ENCODE measurements around the gene R3HDM1.
"Not testable (repeated sequence)": the region's sequence is repeated elsewhere in the genome, so short reads cannot be mapped to it uniquely, and the experiment has no call there.

Gene R3HDM1

GRCh38 chr2:135531231-135532197, at the start of gene R3HDM1:
Gene R3HDM1 (plus strand): TSS chr2:135531484. CDS start chr2:135604846, 73,362 bp downstream.
- DNase-seq (ENCODE audit: low read depth in 2 of 3, low spot score in 1 of 3), result peak; percentile 92 to 98 (median 94)

DNA sequence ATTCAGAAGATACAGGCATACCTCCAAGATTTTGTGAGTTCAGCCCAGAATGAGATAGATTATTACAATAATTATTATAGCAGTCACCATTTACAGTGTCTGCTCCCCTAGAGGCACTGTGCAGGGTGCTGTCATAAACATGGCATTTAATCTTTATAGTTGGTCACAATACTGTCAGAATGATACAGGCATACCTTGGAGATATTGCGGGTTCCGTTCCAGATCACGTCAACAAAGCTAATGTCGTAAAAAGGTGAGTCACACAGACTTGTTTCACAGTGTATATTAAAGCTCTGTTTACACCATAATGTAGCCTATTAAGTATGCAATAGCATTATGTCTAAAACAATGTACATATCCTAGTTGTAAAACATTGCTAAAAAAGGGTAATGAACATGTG, 45.8 kb upstream of the R3HDM1 start:
- DNase-seq (ENCODE audit: low read depth in 2 of 3, low spot score in 1 of 3), result no peak

DNA sequence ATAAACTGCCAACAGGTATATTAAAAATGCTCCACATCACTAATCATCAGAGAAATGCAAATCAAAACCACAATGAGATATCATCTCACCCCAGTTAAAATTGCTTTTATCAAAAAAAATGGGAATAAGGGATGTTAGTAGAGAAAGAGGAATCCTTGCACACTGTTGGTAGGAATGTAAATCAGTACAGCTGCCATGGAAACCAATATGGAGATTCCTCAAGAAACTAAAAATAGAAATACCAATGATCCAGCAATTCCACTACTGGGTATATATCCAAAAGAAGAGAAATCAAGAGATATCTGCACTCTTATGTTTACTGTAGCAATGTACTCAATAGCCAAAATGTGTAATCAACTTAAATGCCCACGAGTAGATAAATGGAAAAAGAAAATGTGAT, 40.9 kb upstream of the R3HDM1 start:
- no peak for DNase-seq (ENCODE audit: low read depth in 2 of 3, low spot score in 1 of 3)

GRCh38 chr2:135494503-135494902, 36.8 kb upstream of the R3HDM1 start:
- DNase-seq (ENCODE audit: low read depth in 2 of 3, low spot score in 1 of 3), result no peak

GRCh38 chr2:135494917-135495316, 36.4 kb upstream of the R3HDM1 start:
- no peak for DNase-seq (ENCODE audit: low read depth in 2 of 3, low spot score in 1 of 3)

DNA sequence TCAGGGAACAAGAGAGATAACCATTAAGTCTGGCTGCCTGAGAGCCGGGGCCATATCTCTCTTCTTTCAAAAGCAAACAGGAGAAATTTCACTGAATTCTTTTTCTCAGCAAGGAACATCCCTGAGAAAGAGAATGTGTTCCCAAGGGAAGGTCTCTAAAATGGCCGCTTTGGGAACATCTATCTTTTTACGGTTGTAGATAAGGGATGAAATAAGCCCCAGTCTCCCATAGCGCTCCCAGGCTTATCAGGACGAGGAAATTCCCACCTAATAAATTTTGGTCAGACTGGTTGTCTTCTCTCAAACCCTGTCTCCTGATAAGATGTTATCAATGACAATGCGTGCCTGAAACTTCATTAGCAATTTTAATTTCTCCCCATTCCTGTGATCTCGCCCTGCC, 32.7 kb upstream of the R3HDM1 start:
- not testable (repeated sequence) for DNase-seq (ENCODE audit: low read depth in 2 of 3, low spot score in 1 of 3)

DNA sequence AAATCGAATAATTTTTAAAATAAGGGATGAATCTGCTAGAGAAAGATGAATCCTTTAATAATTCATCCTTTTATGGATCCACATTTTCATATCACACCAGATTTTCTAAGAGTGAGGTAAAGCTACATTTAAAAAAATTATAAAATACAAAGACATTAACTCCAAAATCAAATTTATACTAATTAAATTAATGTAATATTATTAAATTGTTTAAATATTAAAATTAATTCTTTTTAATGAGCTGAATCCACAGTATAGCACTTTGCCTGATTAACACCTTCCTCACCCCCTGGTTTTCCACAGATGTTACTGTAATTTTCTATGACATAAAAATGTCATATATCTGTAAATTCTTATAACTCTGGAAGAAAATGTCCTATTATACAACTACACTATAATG, 26.5 kb upstream of the R3HDM1 start:
- no peak for DNase-seq (ENCODE audit: low read depth in 2 of 3, low spot score in 1 of 3)

- no peak for DNase-seq (ENCODE audit: low read depth in 2 of 3, low spot score in 1 of 3)
Measured at GRCh38 chr2:135510577-135510976, 20.7 kb upstream of the R3HDM1 start.

- no peak for DNase-seq (ENCODE audit: low read depth in 2 of 3, low spot score in 1 of 3)
Measured at GRCh38 chr2:135512099-135512498, 19.2 kb upstream of the R3HDM1 start.

GRCh38 chr2:135525786-135526185, 5.5 kb upstream of the R3HDM1 start:
- DNase-seq (ENCODE audit: low read depth in 2 of 3, low spot score in 1 of 3), result no peak

- no peak for DNase-seq (ENCODE audit: low read depth in 2 of 3, low spot score in 1 of 3)
Measured at GRCh38 chr2:135528006-135528405, 3.3 kb upstream of the R3HDM1 start.

DNA sequence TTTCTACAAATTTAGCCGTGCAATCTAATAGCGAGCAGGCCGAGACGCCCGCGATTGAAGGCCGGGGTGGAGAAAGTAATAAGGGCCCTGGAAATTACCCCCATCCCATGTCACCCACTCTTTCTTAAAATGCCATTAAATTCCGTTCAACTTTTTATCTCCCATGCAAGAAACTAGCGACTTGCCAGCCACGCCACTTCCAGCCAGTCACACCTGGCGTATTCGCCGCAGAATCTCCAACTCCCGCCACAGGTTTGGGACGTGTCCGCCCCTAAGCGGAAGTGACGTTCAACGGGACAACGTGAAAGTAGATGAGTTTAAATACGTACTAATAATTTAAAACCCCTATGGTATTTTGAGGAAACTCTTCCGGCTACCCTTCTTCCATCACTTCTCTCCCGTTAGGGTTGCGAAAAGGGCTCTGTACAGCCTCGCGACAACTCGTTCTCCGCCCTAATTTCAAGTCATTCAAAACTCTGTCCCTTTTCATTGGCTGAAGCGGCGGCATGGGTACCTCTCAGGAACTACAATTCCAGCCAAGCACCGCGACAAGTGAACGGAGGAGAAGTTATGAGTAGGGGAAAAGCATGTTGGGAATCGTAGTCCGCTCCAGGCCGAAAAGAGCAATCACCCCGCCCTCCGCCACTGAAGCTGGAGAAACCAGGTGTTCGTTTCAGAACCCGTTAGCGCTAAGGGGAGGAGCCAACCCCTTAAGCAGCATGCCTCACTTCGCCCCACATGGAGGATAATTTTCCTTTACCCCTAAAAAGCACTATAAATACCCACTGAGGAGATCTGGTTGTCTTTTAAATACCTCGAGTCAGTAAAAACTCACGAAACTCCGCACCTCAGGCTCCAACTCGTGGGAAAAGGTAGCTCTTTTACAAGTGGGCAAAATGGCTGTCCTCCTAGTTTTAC, 712 bp upstream of the R3HDM1 start, which contains the start of gene ZRANB3:
TSS of gene ZRANB3 (minus strand) at position 906 of the 918 bp plus-strand sequence.
- DNase-seq (ENCODE audit: low read depth in 2 of 3, low spot score in 1 of 3), result peak; percentile 86 to 93 (median 89)

DNA sequence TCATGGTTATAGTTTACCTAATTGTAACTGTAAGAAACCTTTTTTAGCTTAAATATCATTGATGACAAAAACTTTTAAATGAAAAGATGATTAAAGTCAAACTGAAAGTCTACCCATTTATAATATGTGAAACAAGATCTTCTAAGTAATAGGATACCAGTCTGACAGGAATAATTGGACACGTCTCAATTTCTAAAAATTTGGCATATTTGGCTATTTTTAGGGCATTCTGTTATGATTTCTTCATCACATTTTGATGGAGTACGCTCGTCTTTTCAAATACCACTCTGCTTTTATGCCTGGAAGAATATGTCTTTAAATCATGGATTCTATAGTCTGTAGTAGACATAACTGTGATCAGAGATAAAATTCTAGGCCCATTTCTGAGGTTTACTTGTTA, 1.3 kb downstream of the R3HDM1 start:
- DNase-seq (ENCODE audit: low read depth in 2 of 3, low spot score in 1 of 3), result no peak

- not testable (repeated sequence) for DNase-seq (ENCODE audit: low read depth in 2 of 3, low spot score in 1 of 3)
Measured at GRCh38 chr2:135533545-135533944, 2.3 kb downstream of the R3HDM1 start.

DNA sequence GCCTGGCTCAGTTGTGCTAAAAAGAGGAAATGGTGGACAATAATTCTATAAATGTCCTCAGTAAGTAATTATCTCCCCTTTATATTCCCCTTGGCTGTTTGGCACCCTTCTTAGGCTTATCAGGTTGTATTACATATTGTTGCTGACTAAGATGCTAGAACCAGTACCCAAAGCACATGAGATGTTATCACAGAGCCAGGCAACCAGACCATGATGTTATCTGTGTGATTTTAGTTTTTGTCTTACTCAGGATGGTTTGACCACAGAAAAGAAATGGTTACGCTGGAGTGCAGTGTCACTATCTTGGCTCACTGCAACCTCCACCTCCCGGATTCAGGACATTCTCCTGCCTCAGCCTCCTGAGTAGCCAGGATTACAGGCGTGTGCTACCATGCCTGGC, 15.2 kb downstream of the R3HDM1 start:
- DNase-seq (ENCODE audit: low read depth in 2 of 3, low spot score in 1 of 3), result no peak

DNA sequence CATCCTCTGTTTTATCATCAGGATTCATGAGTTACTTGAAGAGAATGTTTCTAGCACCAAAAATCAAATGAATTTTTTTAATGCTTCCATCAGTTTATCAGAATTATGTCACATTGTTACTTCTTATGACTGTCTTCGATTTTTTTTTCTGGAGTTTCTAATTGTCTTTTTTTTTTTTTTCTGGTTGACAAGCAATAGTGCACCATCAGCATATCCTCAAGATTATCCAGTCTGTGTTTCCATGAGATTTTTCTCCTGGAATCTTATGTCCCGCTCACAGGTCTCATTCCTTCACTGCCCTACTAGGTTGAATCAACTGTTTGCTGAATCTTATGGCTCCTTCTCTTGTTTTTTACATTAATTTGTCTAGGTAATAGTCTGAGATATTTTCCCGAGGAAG, 16.0 kb downstream of the R3HDM1 start:
- DNase-seq (ENCODE audit: low read depth in 2 of 3, low spot score in 1 of 3), result no peak

DNA sequence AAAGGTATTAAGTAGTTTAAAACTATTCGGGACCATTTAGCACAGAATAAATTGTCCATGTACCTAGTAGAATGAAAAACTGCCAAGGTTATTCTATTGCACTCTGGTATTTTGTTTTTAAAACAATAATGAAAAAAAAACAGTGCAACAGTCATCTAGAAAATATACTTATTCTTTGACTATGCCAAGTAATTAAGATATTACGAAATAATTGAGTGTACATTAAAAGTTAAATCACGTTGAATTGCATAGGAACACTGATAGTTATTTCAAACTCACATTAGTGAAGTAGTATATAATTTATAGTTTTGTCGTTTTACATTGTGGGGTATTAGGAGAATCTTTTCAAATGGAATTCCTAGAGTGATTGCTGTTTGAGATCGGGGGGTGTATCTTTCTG, 20.1 kb downstream of the R3HDM1 start:
- no peak for DNase-seq (ENCODE audit: low read depth in 2 of 3, low spot score in 1 of 3)

DNA sequence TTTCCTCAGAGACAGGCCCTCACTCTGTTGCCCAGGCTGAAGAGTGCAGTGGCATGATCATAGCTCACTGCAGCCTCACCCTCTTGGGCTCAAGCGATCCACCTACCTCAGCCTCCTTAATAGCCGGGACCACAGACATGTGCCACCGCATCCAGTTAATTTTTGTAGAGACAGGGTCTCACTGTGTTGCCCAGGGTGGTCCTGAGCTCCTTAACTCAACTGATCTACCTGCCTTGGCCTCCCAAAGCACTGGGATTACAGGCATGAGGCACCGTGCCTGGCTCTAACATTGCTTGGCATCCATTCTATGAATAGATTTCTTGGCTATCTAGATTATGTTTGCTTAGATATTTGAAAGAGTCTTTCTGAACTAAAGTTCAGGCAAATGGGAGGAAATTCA, 21.6 kb downstream of the R3HDM1 start:
- no peak for DNase-seq (ENCODE audit: low read depth in 2 of 3, low spot score in 1 of 3)

DNA sequence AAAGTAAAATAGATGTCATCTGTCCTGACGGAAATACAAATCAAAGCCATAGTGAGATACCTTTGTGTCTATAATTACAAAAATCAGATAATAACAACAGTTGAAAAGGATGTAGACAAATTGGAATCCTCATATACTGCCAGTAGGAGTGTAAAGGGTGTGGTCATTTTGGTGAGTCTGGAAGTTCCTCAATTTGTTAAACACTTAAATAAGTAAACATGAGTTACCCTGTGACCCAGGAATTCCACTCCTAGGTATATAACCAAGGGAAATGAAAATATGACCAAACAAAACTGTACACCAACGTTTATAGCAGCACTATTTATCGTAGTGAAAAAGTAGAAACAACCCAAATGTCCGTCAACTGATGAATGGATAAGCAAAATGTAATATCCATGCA, 24.0 kb downstream of the R3HDM1 start:
- no peak for DNase-seq (ENCODE audit: low read depth in 2 of 3, low spot score in 1 of 3)

- DNase-seq (ENCODE audit: low read depth in 2 of 3, low spot score in 1 of 3), result no peak
Measured at GRCh38 chr2:135557530-135557929, 26.2 kb downstream of the R3HDM1 start.

DNA sequence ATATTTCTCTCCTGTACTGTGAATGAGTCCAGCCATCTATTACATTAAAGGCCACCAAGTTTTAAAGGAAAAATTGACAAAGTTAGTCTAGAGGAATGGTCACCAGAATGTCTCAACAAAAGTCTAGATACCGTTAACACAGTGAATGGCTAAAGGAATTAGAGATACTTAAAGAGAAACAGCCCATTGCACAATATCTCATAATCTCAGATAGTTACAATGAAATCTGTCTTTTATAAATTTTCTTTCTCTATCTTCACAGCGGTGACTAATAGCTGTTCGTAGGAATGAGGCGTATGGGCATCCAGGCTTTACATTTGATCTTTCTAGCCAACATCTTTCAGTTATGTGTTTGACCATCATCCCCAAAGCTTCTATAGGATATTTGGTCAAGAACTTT, 30.6 kb downstream of the R3HDM1 start:
- no peak for DNase-seq (ENCODE audit: low read depth in 2 of 3, low spot score in 1 of 3)

DNA sequence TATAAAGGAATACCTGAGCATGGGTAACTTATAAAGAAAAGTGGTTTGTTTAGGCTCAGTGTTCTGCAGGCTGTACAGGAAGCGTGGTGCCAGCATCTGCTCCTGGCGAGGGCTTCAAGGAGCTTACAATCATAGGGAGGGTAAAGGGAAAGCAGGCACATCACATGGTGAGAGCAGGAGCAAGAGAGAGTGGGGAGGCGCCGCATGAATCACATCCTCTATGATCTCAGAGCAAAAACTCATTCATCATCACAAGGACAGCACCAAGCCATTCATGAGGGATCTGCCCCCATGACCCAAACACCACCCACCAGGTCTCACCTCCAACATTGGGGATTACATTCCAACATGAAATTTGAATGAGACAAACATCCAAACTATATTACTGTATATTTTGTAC, 32.5 kb downstream of the R3HDM1 start:
- no peak for DNase-seq (ENCODE audit: low read depth in 2 of 3, low spot score in 1 of 3)

All from stimulated activated CD4-positive, alpha-beta T cell treated with anti-CD3 and anti-CD28 coated beads, Interleukin-12 subunit alpha, Interleukin-12 subunit beta, amount 100 ng/mL, for 48 hours (primary cell).